NCI-H2196 (cell line): ENCODE results near the gene CDC16.
"Not testable (repeated sequence)": the region's sequence is repeated elsewhere in the genome, so short reads cannot be mapped to it uniquely, and the experiment has no call there.

ENCODE experiments used
- DNase-seq: peaks from one replicate; lab custom pipeline; 2025; ENCODE audit not compliant: unreplicated experiment; lab: John Stamatoyannopoulos, UW

The CDC16 gene

DNA sequence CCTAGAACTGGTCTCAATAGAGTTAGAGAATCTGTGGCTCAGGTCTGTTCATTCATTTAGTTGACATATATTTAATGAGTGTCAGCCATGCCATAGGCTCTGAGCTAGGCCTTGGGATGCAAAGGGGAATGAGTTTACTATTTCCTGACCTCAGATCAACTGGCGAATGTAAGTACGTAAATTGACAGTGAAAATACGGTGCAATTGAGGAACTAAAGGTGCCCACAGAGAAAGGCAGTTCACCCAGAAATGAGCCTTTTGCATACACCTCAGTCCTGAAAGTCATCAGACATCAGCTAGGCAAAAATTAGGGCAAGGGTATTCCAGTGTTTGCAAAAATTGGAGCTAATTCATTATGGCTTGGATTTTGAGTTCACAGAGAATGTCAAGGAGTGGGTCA lies 26.1 kb downstream of the CDC16 start:
- DNase-seq, result no peak

DNA sequence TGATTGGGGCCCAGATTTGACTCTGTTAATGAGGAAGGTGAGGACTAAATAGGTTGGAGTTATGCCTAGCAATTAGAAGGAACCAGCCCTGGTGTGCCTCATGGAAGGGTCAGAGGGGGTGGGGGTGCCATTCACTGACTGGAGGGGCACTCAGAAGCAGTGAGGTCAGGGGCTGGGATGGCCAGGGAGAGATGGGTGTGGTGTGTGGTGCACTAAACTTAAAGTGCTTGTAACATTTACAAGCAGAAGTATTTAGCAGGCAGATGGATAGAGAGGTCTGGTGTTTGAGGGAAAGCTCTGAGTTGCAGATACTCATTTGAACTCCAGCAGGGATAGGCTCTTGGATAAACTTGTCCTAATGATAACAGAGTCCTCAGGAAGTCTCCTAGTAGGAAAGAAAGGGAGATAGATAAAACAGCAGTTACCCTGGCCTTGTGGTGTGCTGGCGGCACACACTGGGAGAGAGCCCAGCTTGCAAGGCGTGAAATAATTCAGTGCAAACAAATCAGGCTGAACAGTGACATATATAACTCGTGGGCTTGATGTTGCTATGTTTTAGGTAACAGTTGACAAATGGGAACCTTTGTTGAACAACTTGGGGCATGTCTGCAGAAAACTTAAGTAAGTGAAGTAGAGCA lies 26.8 kb downstream of the CDC16 start:
- no peak for DNase-seq

DNA sequence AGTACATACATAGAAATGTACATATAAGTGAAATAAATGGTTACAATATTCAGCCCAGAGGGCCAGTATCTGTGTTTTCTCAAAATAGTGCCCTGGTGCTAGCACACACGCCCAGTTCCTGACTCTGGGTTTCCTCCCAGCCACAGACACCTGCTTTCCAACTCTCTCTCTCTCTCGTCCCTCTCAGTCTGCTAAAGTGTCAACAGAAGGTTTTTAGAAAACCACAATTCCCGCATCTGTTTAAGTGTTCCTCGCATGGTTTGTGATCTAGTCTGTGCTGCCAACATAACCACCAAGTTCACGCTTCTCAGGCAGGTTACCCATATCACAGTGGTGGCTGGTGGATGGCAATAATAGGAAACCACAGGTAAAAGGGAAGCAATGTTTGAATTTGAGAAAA lies 28.9 kb downstream of the CDC16 start:
- DNase-seq, result no peak

DNA sequence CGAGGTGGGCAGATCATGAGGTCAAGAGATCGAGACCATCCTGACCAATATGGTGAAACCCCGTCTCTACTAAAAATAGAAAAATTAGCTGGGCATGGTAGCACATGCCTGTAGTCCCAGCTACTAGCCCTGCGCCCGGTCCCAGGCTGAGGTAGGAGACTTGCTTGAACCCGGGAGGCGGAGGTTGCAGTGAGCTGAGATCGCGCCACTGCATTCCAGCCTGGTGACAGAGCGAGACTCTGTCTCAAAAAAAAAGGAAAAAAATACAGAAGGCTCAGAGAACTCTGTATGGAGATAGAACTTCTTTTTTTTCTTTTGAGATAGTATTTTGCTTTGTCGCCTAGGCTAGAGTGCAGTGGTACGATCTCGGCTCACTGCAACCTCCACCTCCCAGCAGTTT lies 29.6 kb downstream of the CDC16 start:
- not testable (repeated sequence) for DNase-seq

DNA sequence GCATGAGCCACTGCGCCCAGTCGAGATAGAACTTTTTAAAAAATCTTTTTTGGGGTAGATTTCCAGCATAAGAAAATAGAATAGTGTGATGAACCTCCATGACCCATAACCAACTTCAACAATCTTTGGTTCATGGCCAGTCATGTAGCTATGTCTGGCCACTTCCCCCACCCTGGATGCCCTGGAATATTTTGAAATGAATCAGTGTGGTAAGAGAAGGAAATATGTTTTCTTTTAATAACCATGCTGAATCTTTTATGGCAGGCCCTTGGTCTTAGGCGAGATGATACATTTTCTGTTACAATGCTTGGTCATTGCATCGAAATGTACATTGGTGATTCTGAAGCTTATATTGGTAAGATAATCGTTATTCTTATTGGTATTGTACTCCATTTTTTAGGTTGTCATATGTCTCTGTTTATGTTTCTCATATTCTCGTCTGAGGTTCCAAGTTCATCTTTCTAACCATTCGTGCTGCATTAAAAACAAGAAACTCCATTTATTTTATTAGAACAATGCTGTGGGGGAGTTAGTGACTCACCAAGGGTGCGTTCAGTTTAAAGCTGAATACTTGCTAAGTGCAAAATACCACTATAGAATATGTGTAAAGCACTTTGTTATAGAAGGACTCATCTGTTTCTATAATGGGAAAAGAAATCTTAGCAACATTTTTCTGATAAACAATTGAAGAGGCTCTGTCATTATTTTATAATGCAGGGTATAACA lies 30.4 kb downstream of the CDC16 start:
- no peak for DNase-seq

DNA sequence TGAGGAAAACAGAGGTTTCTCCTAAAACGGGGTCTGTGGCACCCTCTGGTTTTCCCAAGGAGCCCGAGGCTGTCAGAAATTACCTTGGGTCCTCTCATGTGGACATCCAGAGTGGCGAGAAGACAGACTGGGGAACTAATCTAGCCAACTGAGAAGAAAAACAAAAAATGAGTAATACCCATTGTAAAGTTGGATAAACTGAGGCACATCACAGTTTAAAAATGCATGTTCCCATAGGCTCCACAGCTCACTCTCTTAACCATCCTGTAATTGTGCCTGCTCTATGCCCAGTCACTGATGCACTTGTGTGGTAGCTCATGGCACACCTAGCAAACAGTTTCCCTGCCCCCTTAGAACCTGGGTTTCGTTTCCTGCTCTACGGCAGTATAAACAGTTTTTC lies 31.5 kb downstream of the CDC16 start:
- DNase-seq, result no peak

DNA sequence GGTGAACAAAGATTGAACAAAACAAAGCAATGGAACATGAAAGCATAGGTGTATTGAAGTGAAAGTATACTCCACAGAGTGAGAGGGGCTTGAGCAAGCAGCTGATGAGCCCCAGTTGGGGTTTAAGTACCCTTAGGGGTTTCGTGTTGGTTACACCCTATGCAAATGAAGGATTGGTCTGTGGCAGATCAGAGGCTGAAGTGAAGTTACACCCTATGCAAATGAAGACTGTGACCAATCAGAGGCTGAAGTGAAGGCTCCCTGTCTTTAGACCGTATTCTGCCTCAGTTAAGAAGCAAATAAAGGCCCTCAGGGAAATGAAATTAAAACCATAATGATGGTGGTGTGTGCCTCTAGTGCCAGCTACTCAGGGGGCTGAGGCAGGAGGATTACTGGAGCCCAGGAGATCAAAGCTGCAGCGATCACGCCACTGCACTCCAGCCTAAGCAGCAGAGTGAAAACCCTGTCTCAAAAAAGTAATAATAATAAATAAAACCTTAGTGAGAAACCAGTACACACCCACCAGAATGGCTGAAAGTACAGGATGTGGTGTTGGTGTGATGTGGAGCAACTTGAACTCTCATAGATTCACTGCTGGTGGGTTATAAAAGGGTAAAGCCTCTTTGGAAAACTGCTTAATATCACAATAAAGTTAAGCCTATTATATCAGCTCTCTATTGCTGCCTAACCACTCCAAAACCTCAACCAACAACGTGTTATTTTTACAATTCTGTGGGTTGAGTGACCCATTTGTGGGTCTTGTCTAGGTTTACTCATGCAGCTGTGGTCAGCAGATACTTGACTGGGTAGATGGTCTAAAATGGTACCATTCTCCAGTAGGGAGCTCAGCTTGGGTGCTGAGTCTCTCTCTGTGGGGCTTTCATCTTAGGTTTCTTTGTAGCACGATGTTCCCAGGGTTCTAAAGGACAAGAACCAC lies 33.9 kb downstream of the CDC16 start:
- DNase-seq, result no peak

DNA sequence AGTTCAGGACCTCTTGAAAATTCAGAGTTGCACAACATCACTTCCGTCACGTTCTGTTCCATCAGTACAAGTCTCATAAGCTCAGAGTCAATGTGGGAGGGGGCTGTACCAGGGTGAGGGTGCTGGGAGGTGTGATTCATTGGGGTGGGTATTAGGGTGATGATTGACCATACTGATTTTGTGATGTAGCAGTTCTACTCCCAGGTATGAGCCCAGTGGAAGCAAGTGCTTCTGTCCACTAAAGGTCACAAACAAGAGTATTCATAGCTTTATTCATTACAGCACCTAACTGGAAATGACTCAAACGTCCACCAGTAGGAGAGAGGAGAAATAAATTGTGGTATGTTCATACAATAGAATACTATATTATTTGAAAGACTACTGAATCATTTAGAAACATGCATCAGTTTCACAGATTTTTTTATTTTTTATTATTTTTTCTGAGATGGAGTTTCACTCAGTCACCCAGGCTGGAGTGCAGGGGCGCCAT lies 34.6 kb downstream of the CDC16 start:
- DNase-seq, result no peak

DNA sequence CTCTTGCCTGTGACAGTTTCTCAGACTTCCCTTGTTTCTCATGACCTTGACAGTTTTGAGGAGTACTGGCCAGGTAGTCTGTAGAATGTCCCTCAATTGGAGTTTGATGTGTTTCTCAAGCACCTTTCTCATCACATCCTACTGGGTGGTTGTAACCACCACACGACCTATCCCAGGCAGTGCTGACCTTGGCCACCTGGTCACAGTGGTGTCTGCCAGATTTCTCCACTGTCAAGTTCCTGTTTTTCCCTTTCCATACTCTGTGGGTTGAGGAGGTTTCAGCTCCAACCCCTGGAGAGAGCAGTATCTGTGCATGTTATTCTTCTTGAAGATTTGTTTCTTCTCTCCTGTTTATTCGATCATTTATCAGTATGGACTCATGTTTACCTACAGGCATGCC lies 38.3 kb downstream of the CDC16 start:
- no peak for DNase-seq

DNA sequence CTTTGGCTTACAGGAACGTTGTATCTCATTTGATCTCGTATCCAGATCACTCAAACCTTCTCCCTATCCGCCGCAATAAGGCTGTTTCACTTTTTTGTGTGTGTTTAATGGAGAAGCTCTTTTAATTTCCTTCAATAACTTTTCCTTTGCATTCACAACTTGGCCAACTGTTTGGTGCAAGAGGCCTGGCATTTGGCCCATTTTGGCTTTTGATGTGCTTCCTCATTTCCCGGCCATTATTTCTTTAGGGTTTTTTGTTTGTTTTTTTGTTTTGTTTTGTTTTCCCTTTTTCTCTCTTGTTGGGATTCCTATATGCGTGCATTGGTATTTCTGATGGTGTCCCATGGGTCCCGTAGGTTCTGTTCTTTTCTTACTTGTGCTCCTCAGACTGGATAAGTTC lies 40.6 kb downstream of the CDC16 start:
- no peak for DNase-seq

DNA sequence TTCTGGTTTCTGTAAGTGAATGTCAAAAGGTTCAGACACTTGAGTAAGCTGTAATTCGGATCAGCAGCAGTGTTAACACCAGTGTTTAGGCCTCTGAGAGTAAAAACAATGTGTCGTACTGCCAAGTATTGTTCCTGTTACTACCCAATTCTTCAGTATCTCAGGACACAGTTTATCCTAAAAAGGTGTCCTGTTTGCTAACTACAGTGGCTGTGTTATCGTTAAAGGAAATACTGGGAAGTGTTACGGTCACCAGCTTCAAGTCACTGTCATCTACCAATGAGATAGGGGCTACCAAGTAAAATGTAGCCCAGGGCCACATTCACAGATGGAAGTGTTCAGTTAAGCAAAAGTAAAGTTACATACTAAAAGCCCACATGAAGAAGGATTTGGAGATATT lies 44.4 kb downstream of the CDC16 start:
- no peak for DNase-seq

DNA sequence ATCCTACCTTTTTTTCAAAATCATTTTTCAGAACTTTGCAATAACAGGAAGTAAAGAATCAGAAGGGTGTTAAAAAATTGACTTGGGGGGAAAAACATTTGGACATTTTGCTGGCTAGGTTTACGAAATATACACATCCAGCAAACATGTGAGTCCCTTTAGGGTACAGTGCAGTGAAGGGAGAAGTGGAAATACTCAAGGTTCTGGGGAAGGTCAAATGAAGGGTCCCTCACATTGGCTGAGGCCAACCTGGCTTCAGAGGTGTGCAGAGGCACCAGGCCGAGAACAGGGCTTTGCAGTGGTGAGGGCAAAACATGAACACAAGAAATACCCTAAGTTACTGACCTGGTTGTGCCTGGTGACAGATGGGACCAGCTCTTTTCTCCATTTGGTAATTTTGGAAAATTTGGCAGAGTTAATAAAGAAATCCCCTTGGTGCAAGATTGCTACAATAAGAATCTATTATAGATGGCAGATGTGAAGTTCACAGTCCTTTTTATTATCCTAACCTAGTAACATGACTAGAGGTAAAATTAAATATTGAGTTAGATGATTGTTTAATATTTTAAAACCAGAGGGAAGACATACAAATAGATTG lies 45.2 kb downstream of the CDC16 start:
- DNase-seq, result no peak

DNA sequence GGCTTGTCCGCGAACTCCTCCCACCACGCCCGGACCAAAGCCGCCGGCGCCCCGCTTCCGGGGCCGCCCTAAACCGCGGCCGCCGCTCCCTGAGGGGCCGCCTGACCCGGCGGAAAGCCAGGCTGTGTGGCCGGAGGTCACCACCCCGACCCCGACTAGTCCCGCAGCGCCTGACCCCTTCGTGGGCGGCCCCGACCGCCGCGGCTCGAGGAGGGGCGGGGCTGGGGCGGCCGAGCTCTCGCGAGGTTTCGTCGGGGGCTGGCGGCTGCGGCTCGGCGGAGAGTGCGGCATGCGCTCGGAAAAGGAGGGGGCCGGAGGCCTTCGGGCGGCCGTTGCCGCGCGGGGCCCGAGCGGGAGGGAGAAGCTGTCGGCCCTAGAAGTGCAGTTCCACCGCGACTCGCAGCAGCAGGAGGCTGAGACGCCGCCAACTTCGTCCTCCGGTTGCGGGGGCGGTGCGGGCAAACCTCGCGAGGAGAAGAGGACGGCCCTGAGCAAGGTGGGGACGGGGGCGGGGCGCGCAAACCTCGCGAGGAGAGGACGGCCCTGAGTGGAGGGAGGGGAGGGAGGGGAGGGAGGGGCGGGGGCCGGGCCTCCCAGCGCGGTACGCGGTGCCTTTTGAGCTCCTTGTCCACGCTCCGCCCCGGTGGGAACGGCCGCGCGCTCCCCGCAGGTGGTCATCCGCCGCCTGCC lies 46.8 kb downstream of the CDC16 start, which contains the start of gene UPF3A:
TSS of gene UPF3A (plus strand) at position 251 of the 690 bp plus-strand sequence. CDS start at position 290, 39 bp downstream.
- peak; percentile 71 for DNase-seq

DNA sequence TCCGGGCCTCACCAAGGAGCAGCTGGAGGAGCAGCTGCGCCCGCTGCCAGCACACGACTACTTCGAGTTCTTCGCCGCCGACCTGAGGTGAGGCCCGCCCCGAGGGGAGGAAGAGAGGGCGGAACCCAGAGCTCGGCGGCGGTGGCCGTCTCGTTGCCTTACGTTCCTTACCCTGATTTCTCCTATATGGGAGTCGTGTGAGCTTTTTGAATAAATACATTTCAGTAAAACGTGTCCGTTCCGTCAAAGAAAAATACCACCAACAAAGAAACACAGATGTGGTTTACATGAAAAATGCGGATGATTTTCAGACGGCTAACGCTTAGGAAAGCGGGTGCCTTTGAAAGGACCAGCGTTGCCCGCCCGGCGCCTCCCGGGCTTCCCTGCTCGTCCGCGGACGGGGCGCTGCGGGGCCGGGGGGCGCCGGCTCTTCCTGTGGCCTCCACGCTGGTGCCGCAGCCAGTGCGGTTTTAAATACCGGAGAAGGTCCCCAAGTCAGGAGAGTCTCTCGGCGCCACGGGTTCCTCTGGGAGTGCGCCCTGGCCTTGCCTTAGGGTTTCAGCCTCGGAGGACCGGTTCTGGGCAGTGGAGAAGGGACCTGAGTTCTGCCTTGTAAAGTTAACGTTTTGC lies 47.5 kb downstream of the CDC16 start:
- peak; percentile 71 for DNase-seq

DNA sequence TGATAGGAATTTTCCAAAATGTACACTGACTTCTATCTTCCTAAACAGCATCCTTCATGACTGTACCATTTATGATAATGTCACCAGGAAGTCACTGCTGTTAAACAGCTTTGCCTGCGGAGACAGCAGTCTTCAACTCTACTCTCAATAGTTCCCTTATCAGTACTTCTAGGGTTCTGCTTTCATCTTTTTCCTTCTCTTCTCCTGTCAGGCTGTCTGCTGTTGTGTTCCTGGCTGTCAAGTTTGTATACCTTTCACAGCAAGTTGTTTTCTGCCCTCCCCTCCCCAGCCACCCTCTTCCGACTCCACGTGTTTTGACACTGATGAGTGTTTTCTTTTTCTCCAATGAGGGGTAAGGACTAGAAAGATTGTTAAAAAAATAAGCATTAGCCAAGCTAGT lies 48.9 kb downstream of the CDC16 start:
- DNase-seq, result no peak

DNA sequence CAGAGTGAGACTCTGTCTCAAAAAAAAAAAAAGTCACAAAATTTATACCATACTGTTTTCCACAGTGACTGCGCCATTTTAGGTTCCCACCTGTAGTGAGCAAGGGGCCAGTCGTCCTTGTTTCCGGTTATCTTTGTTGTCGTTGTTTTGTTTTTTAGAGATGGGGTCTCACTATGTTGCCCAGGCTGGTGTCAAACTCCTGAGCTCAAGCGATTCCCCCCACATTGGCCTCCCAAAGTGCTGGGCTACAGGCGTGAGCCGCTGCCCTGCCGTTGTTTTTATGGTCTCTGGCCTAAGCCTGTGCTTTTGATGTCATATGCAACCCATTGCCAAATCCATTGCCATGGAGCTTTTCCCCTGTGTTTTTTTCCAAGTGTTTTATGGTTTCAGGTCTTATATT lies 50.0 kb downstream of the CDC16 start:
- no peak for DNase-seq

DNA sequence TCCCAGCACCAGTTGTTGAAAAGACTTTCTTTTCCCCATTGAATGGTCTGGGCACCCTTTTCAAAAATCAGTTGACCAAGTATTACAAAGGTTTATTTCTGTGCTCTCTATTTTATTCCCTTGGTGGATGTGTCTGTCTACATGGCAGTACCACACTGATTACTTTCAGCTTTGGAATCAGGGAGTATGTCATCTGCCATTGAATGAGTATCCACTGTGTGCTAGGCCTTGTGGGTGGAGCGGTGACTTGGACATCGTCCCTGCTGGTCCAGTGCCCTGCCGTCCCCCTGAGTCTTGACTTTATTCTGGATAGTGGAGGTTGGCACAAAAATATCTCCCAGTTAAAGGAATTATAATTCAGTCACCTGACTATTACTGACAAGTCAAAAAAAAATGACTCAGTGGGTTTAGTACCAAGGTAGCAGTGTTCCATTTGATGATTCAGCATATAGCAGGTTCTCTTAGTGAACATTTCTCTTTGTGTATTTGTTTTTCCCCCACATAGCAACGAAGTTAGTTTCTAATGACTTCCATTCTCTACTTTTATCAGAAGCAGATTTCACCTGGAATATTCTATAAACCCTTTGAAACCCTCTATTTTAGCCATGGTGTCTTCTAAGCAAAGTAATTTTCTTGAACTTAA lies 50.6 kb downstream of the CDC16 start:
- no peak for DNase-seq

DNA sequence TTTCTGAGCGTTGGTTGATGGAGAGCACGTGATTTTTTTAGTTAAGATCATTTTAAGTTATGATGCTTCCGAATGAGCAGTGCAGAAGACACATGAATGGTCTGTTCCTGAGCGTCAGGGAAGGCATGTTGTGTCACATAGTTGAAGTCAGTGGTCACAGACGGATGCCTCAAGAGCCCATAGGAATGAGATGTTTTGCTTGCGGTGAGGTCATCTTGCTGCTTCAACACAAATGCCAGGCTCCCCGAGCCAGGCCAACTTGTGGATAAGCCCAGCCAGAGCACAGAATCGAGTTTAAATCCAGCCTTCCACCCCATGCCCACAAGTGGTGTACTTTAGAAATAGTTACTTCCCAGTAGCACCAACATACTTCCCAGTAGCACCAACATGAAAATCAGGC lies 52.1 kb downstream of the CDC16 start:
- no peak for DNase-seq

DNA sequence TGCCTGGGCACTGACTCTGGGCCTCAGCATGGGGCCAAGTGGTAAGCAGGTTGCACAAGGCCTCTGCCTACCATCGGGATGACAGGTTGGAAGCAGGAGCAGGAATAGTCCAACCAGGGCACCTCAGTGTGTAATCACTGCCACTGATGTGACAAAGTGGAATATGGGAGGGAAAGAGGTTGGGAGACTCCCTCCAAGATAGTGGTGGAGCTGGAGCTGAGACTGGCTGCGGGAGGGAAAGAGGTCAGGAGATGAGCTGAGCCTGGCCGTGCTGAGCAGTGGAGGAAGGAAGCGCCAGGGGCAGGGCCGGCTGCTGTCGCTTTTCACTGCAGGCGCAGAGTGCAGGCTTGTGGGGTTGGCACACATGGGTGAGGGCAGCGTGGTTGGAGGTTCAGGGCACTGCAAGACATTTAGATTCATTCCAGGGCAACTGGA lies 53.5 kb downstream of the CDC16 start:
- DNase-seq, result no peak

DNA sequence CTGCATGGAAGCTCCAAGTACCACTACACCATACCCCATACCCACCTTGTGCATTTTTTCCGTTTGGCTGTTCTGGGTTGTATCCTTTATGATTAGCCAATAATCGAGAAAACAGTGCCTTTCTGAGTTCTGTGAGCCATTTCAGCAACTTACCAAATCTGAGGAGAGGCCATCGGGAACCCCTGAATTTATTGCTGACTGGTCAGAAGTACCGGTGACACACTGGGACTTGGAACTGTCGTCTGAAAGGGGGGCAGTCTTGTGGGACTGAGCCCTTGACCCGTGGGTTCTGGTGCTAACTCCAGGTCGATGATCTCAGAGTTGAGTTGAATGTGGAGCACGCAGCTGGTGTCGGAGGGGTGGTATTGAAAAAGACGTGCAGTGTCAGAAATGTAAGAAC lies 61.8 kb downstream of the CDC16 start:
- no peak for DNase-seq
